SK-N-SH (cell line): ENCODE data around the gene GFPT1. TPM values are rescaled to one million over a fixed set of nuclear protein-coding genes. Genes with fewer than 3 reads are reported as not detected.

Experiments used
- CTCF ChIA-PET: fragments of 300-600, 350-600 bp; formaldehyde crosslinking; extraction: SDS; loops from one replicate; lab custom pipeline; 2021; lab: Yijun Ruan, JAX
- POLR2A ChIA-PET: fragments of 350-600 bp; sonication (Branson Sonifier 250); formaldehyde crosslinking; extraction: SDS; loops from one replicate; lab custom pipeline; 2020; ENCODE audit warnings: antibody characterized with exemption, inconsistent platforms; lab: Yijun Ruan, JAX
- DNase-seq: peaks from one replicate; pipeline ENCODE4 v3.0.0; 2012
- H2AFZ ChIP-seq: fragments of 200-600 bp; sonication (generic); 2 replicates; pipeline ENCODE4 v1.8.1; 2016; ENCODE audit warnings: antibody characterized with exemption, mild to moderate bottlenecking, low read depth
- H3F3A ChIP-seq: fragments of 200-600 bp; sonication (generic); replicated peaks from 2 replicates; pipeline ENCODE3; 2016; ENCODE audit warnings: antibody characterized with exemption, mild to moderate bottlenecking; ENCODE audit not compliant: insufficient read depth
- H3K27ac ChIP-seq, 2 experiments: fragments of 200-500 bp in 1 of 2; fragments of 200-600 bp in 1 of 2; sonication (Bioruptor generic) in 1 of 2; sonication (generic), shearing (Covaris generic) in 1 of 2; 2 replicates each; pipeline versions ENCODE4 v1.5.1 to v1.6.1; 2014 to 2016; ENCODE audit warnings: low read depth in 2 of 2, inconsistent platforms in 1 of 2, low read length in 1 of 2, mild to moderate bottlenecking in 1 of 2, mixed read lengths in 1 of 2
- H3K27me3 ChIP-seq: fragments of 200-600 bp; sonication (generic), shearing (Covaris generic); 2 replicates; pipeline ENCODE4 v1.6.1; 2016; ENCODE audit warnings: mixed run types; ENCODE audit not compliant: insufficient read depth
- H3K36me3 ChIP-seq, 2 experiments: fragments of 200-500 bp in 1 of 2; fragments of 200-600 bp in 1 of 2; sonication (Bioruptor generic) in 1 of 2; sonication (generic) in 1 of 2; replicated peaks in 1 of 2; 2 replicates each; pipeline versions ENCODE3 to v1.5.1; 2014 to 2016; ENCODE audit warnings: low read length in 1 of 2, mild to moderate bottlenecking in 1 of 2; ENCODE audit not compliant: insufficient read depth in 2 of 2, control insufficient read depth in 1 of 2
- H3K4me1 ChIP-seq, 2 experiments: fragments of 200-500 bp in 1 of 2; fragments of 200-600 bp in 1 of 2; sonication (Bioruptor generic) in 1 of 2; sonication (generic), shearing (Covaris generic) in 1 of 2; 2 replicates each; pipeline versions ENCODE4 v1.5.1 to v1.6.1; 2014 to 2016; ENCODE audit warnings: low read depth in 1 of 2, low read length in 1 of 2, mixed run types in 1 of 2; ENCODE audit not compliant: insufficient read depth in 2 of 2, control insufficient read depth in 1 of 2
- H3K4me2 ChIP-seq: fragments of 200-600 bp; sonication (generic), shearing (Covaris generic); 2 replicates; pipeline ENCODE4 v1.6.1; 2017; ENCODE audit warnings: mixed run types
- H3K4me3 ChIP-seq, 2 experiments: fragments of 200-500 bp in 1 of 2; fragments of 200-600 bp in 1 of 2; sonication (Bioruptor generic) in 1 of 2; sonication (generic), shearing (Covaris generic) in 1 of 2; 2 replicates each; pipeline versions ENCODE4 v1.5.1 to v1.8.1; 2014 to 2016; ENCODE audit warnings: low read depth in 2 of 2, inconsistent platforms in 1 of 2, low read length in 1 of 2, mild to moderate bottlenecking in 1 of 2, mixed read lengths in 1 of 2, moderate library complexity in 1 of 2
- H3K79me2 ChIP-seq: fragments of 200-600 bp; sonication (generic); 2 replicates; pipeline ENCODE4 v1.8.1; 2017; ENCODE audit warnings: mild to moderate bottlenecking; ENCODE audit not compliant: insufficient read depth
- H3K9ac ChIP-seq: fragments of 200-600 bp; sonication (generic); 2 replicates; pipeline ENCODE4 v1.6.1; 2017; ENCODE audit warnings: mixed run types
- H3K9me2 ChIP-seq: fragments of 200-600 bp; sonication (generic); 2 replicates; pipeline ENCODE4 v1.6.1; 2017; ENCODE audit warnings: mixed run types
- H3K9me3 ChIP-seq: fragments of 200-600 bp; sonication (generic); 2 replicates; pipeline ENCODE4 v1.6.1; 2017; ENCODE audit warnings: mixed run types, mild to moderate bottlenecking, moderate library complexity
- H4K20me1 ChIP-seq: fragments of 200-600 bp; sonication (generic); 2 replicates; pipeline ENCODE4 v1.6.1; 2017; ENCODE audit warnings: mild to moderate bottlenecking, mixed run types; ENCODE audit not compliant: insufficient read depth
- ELF1 ChIP-seq: IDR thresholded peaks from 2 replicates; pipeline ENCODE4 v1.4.0; 2012
- GATA2 ChIP-seq: sonication (generic); formaldehyde crosslinking; IDR thresholded peaks from 2 replicates; pipeline ENCODE4 v1.5.0; 2020; ENCODE audit warnings: mild to moderate bottlenecking, missing genetic modification reagents
- JUND ChIP-seq: IDR thresholded peaks from 2 replicates; pipeline ENCODE4 v1.4.0; 2012
- POLR2AphosphoS5 ChIP-seq: IDR thresholded peaks from 2 replicates; pipeline ENCODE4 v1.6.1; 2012; ENCODE audit warnings: low read depth, low read length
- RAD21 ChIP-seq: IDR thresholded peaks from 2 replicates; pipeline ENCODE4 v1.6.1; 2012; ENCODE audit warnings: mild to moderate bottlenecking, low read length
- RFX5 ChIP-seq: IDR thresholded peaks from 2 replicates; pipeline ENCODE4 v1.6.1; 2012; ENCODE audit warnings: mild to moderate bottlenecking, improper control_type of control experiment, low read length
- TEAD4 ChIP-seq: IDR thresholded peaks from 2 replicates; pipeline ENCODE4 v1.4.0; 2012; ENCODE audit warnings: mild to moderate bottlenecking, borderline replicate concordance; ENCODE audit not compliant: insufficient read depth
- YY1 ChIP-seq: IDR thresholded peaks from 2 replicates; pipeline ENCODE4 v1.4.0; 2012; ENCODE audit warnings: low read depth, mild to moderate bottlenecking
- WGBS: methylation state at CpG from one replicate; pipeline ENCODE4 v1.1.6; 2017; ENCODE audit warnings: low lambda C conversion rate; 5-methylcytosine and 5-hydroxymethylcytosine counted together
- polyA plus RNA-seq, 3 experiments: library from polyadenylated mRNA; depleted of rRNA; stranded (reverse); fragments of >200 nt; gene quantifications; 2 replicates each; pipeline ENCODE4 v1.2.3, GENCODE V29; 2012
- small RNA-seq, 7 experiments: library from RNA; depleted of rRNA; stranded (forward); fragments of <200 nt; gene quantifications; one replicate each; pipeline ENCODE3, GENCODE V24; 2012
- TF ChIP-seq, protein P1 (sequence below): IDR thresholded peaks from 2 replicates; pipeline ENCODE4 v1.6.1; 2012; ENCODE audit warnings: mild to moderate bottlenecking, low read depth, low read length, moderate library complexity

The GFPT1 gene
- polyA plus RNA-seq, 1 of the 3 experiments (the other 2 are of a cell fraction): 6.0 TPM

DNA sequence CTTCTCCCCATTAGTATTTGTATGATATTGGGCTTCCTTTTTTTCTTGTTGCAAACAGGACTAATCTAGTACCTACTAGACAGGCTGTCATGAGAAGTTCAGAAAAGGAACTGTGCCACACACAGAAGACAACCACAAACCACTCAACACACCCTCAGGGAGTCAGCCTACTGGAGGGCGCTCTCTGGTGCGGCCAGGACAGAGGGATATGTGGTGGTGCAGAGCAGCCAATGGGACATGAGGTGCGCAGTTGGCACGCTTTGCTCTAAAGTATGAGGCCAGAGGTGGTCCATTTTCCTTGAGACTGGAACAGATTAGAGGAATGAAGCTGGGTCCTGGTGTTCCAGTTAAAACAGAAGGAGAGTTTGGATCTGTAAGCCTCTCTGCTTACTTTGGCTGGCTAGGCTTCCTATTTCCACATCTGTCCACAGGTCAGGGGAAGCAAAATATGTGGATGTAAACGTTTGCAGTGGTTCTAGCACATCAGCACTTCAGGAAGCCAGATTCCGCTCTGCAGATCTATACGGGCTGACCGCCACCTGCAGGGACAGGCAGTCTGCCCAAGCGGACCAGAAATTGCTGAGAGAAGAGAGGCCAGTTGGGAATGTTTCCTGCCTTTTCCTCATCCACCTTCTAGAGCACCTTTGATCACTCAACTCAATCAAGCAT is 114.1 kb downstream of the GFPT1 start:
- H3F3A ChIP-seq: no peaks in the 10 kb centered on the region
- H4K20me1 ChIP-seq: no peaks in the 10 kb centered on the region
- WGBS: 77% methylated on average over 6 of the region's 9 CpGs
- no peaks in the 10 kb centered on the region for H3K36me3 ChIP-seq
- no peak overlapping the region for H2AFZ ChIP-seq
- no peak overlapping the region for H3K27ac ChIP-seq
- H3K27me3 ChIP-seq: no peaks in the 10 kb centered on the region
- no peak overlapping the region for H3K9ac ChIP-seq
- H3K4me1 ChIP-seq: peaks cover 0 to 5% of the 10 kb centered on the region in 2 experiments; a peak in 1 of 4 replicates
- no peaks in the 10 kb centered on the region for H3K9me3 ChIP-seq
- no peaks in the 10 kb centered on the region for H3K9me2 ChIP-seq
- ChIA-PET POLR2A (no interaction called here), CTCF (interaction anchor here (0.7 to 1.3 kb wide), 3 partner anchors 10 to 489 kb away, joined by 3 to 4 read pairs (median 3); no protein-coding TSS in a partner anchor)
- no peaks in the 10 kb centered on the region for H3K79me2 ChIP-seq
- TF ChIP-seq POLR2AphosphoS5 (no peak), RAD21 (peak; percentile 42)
- TF ChIP-seq, protein P1, sequence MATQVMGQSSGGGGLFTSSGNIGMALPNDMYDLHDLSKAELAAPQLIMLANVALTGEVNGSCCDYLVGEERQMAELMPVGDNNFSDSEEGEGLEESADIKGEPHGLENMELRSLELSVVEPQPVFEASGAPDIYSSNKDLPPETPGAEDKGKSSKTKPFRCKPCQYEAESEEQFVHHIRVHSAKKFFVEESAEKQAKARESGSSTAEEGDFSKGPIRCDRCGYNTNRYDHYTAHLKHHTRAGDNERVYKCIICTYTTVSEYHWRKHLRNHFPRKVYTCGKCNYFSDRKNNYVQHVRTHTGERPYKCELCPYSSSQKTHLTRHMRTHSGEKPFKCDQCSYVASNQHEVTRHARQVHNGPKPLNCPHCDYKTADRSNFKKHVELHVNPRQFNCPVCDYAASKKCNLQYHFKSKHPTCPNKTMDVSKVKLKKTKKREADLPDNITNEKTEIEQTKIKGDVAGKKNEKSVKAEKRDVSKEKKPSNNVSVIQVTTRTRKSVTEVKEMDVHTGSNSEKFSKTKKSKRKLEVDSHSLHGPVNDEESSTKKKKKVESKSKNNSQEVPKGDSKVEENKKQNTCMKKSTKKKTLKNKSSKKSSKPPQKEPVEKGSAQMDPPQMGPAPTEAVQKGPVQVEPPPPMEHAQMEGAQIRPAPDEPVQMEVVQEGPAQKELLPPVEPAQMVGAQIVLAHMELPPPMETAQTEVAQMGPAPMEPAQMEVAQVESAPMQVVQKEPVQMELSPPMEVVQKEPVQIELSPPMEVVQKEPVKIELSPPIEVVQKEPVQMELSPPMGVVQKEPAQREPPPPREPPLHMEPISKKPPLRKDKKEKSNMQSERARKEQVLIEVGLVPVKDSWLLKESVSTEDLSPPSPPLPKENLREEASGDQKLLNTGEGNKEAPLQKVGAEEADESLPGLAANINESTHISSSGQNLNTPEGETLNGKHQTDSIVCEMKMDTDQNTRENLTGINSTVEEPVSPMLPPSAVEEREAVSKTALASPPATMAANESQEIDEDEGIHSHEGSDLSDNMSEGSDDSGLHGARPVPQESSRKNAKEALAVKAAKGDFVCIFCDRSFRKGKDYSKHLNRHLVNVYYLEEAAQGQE: no peak
- DNase-seq: no peak
- no peak overlapping the region for H3K4me3 ChIP-seq
- no peak overlapping the region for H3K4me2 ChIP-seq

DNA sequence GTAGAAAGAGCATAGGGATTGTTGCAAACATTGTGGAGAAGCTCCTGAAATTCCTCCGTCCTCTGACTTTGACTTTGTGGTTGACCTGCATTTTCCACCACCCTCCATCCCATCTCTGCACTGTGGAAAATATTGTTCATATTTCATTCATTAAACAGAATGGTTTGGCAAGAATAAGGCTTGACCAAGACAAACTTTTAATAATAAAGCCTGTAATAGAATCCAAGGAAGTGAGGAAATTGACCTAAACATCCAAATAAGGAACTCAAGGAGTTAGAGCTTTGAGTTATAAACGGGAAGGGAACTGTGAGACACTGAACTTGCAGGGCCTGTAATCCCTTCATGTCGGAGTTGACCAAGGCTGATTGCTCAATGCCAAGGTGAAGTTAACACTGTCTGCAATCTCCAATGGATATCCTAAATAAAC is 115.2 kb downstream of the GFPT1 start:
- Histone ChIP-seq H3K4me1 (peaks cover 0 to 5% of the 10 kb centered on the region in 2 experiments; a peak in 1 of 4 replicates), H3K4me2 (no peak overlapping the region)
- TF ChIP-seq GATA2 (CRISPR knock-in tag) (no peak), RAD21 (no peak), JUND (no peak), POLR2AphosphoS5 (no peak), ELF1 (no peak), TEAD4 (no peak), RFX5 (no peak), YY1 (no peak)
- TF ChIP-seq, protein P1: no peak
- TF ChIP-seq, all 33 proteins: peak for 0
- H3K27ac ChIP-seq: no peak overlapping the region
- no peaks in the 10 kb centered on the region for H3K9me2 ChIP-seq
- CTCF ChIA-PET: interaction anchor here (0.8 to 1.3 kb wide), 3 partner anchors 9 to 149 kb away, joined by 3 to 4 read pairs (median 3); no protein-coding TSS in a partner anchor
- POLR2A ChIA-PET: no interaction called here
- H3K9ac ChIP-seq: no peak overlapping the region
- H3K79me2 ChIP-seq: no peaks in the 10 kb centered on the region
- H4K20me1 ChIP-seq: no peaks in the 10 kb centered on the region
- 85% methylated on average over 3 of the region's 3 CpGs for WGBS
- H3F3A ChIP-seq: no peaks in the 10 kb centered on the region
- no peaks in the 10 kb centered on the region for H3K36me3 ChIP-seq
- no peaks in the 10 kb centered on the region for H3K27me3 ChIP-seq
- no peak overlapping the region for H2AFZ ChIP-seq
- DNase-seq: no peak
- H3K9me3 ChIP-seq: no peaks in the 10 kb centered on the region
- no peak overlapping the region for H3K4me3 ChIP-seq

Small RNA genes lying within 50 kb of the gene (small RNA-seq; reads per million reads assigned to genes)
- 0 reads per million in 7 experiments for gene RF00019

Other genes with a start within 250 kb of the GFPT1 start
- gene NFU1, start 50.2 kb upstream of the GFPT1 start, polyA plus RNA-seq (2012; rRNA removed): 22.2 and 23.5 TPM in 2 replicates